Fibroblast of lung (primary cell): ENCODE results near the gene PPP1R1A. TPM values are rescaled to one million over a fixed set of nuclear protein-coding genes. Genes with fewer than 3 reads are reported as not detected.

Source experiments
- DNase-seq, 2 donors: peaks; one replicate each; pipeline versions ENCODE4 v3.0.0 to v3.0.0-alpha.2; 2010; ENCODE audit warnings: low read depth in 2 of 2
- H2AFZ ChIP-seq: 2 replicates; pipeline ENCODE4 v1.5.1; 2012; ENCODE audit warnings: low read length, control low read depth, inconsistent platforms
- H3K27ac ChIP-seq: 2 replicates; pipeline ENCODE4 v1.5.1; 2011; ENCODE audit warnings: low read length, control low read depth; ENCODE audit not compliant: insufficient read depth
- H3K27me3 ChIP-seq: 2 replicates; pipeline ENCODE4 v1.5.1; 2011; ENCODE audit warnings: mild to moderate bottlenecking, low read length; ENCODE audit not compliant: control insufficient read depth, insufficient read depth
- H3K36me3 ChIP-seq: 2 replicates; pipeline ENCODE4 v1.5.1; 2011; ENCODE audit warnings: low read length; ENCODE audit not compliant: control insufficient read depth, insufficient read depth
- H3K4me1 ChIP-seq: 2 replicates; pipeline ENCODE4 v1.5.1; 2011; ENCODE audit warnings: low read length; ENCODE audit not compliant: control insufficient read depth, insufficient read depth; ENCODE audit errors: extremely low read depth
- H3K4me2 ChIP-seq: 2 replicates; pipeline ENCODE4 v1.5.1; 2011; ENCODE audit warnings: low read length, control low read depth; ENCODE audit not compliant: insufficient read depth; ENCODE audit errors: extremely low read depth
- H3K4me3 ChIP-seq, 4 experiments: fragments of 200-600 bp in 1 of 4; sonication (generic) in 1 of 4; replicated peaks in 1 of 4; 2 replicates each; pipeline ENCODE4 v1.5.1; 2011 to 2016; ENCODE audit warnings: low read length in 4 of 4, low read depth in 3 of 4, mild to moderate bottlenecking in 3 of 4, control low read depth in 2 of 4, inconsistent platforms in 1 of 4, mixed read lengths in 1 of 4; ENCODE audit not compliant: insufficient read depth in 1 of 4; ENCODE audit errors: control extremely low read depth in 1 of 4
- H3K79me2 ChIP-seq: 2 replicates; pipeline ENCODE4 v1.5.1; 2012; ENCODE audit warnings: mild to moderate bottlenecking, low read length, inconsistent platforms; ENCODE audit not compliant: control insufficient read depth, insufficient read depth
- H3K9ac ChIP-seq: 2 replicates; pipeline ENCODE4 v1.5.1; 2011; ENCODE audit warnings: mild to moderate bottlenecking, low read length, control low read depth; ENCODE audit not compliant: insufficient read depth
- H3K9me3 ChIP-seq: 2 replicates; pipeline ENCODE4 v1.5.1; 2012; ENCODE audit warnings: low read depth, low read length; ENCODE audit not compliant: control insufficient read depth, insufficient read depth
- H4K20me1 ChIP-seq: 2 replicates; pipeline ENCODE4 v1.5.1; 2011; ENCODE audit warnings: low read length; ENCODE audit not compliant: control insufficient read depth, insufficient read depth; ENCODE audit errors: extremely low read depth
- EZH2 ChIP-seq: IDR thresholded peaks from 2 replicates; pipeline ENCODE4 v1.5.1; 2012; ENCODE audit warnings: low read length, control low read depth, mild to moderate bottlenecking; ENCODE audit errors: missing control alignments
- polyA plus RNA-seq, 2 donors: library from polyadenylated mRNA; depleted of rRNA in 1 of 2; stranded (reverse) in 1 of 2; unstranded in 1 of 2; fragments of >200 nt; gene quantifications; 2 replicates each; pipeline ENCODE4 v1.2.1, GENCODE V29; 2011 to 2012; ENCODE audit warnings: missing spikeins in 1 of 2
- total RNA-seq: library from RNA; depleted of rRNA; stranded (reverse); fragments of >200 nt; gene quantifications from 2 replicates; pipeline ENCODE4 v1.2.1, GENCODE V29; 2014
- TF ChIP-seq, protein P1 (sequence below), 2 donors: IDR thresholded peaks in 1 of 2; conservative IDR thresholded peaks in 1 of 2; 1 replicate in 1 of 2; 2 replicates in 1 of 2; pipeline ENCODE4 v1.5.1; 2011 to 2012; ENCODE audit warnings: low read length in 2 of 2, control low read depth in 1 of 2, inconsistent platforms in 1 of 2, low read depth in 1 of 2, mild to moderate bottlenecking in 1 of 2

PPP1R1A gene
- total and polyA plus RNA-seq, 2 donors (not counting 1 experiment from before 2014, with no cell fraction given), result not detected

DNA sequence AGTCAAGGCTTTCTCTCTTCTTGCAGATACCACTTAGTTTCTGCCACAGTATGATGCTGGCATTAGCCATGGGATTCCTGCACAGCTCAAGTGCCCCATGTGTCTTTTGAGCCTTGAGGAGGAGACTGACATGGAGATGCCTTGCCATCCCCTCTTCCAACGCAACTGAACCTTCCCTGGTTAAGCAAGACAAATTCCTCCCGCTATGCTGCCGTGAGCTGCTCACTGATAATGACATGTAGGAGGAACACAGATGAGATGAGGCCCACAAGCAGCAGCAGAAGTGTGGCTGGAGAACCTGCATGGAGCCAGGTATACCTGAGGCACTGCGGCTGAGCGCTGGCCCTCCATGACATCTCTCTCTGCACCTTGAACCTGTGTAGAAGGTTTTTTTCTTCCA is 15.4 kb upstream of the PPP1R1A start:
- Histone ChIP-seq H3K27ac (no peak overlapping the region), H3K27me3 (no peaks in the 10 kb centered on the region), H3K4me2 (no peak overlapping the region), H3K36me3 (no peaks in the 10 kb centered on the region), H3K4me3 (no peak overlapping the region), H3K4me1 (no peaks in the 10 kb centered on the region), H2AFZ (no peak overlapping the region), H3K9ac (no peak overlapping the region), H3K79me2 (no peaks in the 10 kb centered on the region), H3K9me3 (no peaks in the 10 kb centered on the region), H4K20me1 (no peaks in the 10 kb centered on the region)
- no peak for TF ChIP-seq EZH2
- TF ChIP-seq, protein P1, sequence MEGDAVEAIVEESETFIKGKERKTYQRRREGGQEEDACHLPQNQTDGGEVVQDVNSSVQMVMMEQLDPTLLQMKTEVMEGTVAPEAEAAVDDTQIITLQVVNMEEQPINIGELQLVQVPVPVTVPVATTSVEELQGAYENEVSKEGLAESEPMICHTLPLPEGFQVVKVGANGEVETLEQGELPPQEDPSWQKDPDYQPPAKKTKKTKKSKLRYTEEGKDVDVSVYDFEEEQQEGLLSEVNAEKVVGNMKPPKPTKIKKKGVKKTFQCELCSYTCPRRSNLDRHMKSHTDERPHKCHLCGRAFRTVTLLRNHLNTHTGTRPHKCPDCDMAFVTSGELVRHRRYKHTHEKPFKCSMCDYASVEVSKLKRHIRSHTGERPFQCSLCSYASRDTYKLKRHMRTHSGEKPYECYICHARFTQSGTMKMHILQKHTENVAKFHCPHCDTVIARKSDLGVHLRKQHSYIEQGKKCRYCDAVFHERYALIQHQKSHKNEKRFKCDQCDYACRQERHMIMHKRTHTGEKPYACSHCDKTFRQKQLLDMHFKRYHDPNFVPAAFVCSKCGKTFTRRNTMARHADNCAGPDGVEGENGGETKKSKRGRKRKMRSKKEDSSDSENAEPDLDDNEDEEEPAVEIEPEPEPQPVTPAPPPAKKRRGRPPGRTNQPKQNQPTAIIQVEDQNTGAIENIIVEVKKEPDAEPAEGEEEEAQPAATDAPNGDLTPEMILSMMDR (conservative IDR thresholded peaks at IDR 0.05 in 1 of 2, IDR thresholded peaks at IDR 0.05 in 1 of 2; ENCODE audit: low read depth in 1 of 2, low read length in 2 of 2), result no peak
- DNase-seq, result no peak

GRCh38 chr12:54603173-54603814 is 14.8 kb upstream of the PPP1R1A start:
- Histone ChIP-seq H4K20me1 (no peaks in the 10 kb centered on the region), H2AFZ (no peak overlapping the region), H3K79me2 (no peaks in the 10 kb centered on the region), H3K4me3 (no peak overlapping the region), H3K36me3 (no peaks in the 10 kb centered on the region), H3K9ac (no peak overlapping the region), H3K27me3 (no peaks in the 10 kb centered on the region), H3K4me1 (no peaks in the 10 kb centered on the region), H3K4me2 (no peak overlapping the region), H3K27ac (no peak overlapping the region), H3K9me3 (no peaks in the 10 kb centered on the region)
- peak; percentile 61 to 65 for DNase-seq
- TF ChIP-seq, protein P1 (conservative IDR thresholded peaks at IDR 0.05 in 1 of 2, IDR thresholded peaks at IDR 0.05 in 1 of 2; ENCODE audit: low read depth in 1 of 2, low read length in 2 of 2), result peak; percentile 90 to 96
- TF ChIP-seq EZH2, result no peak

GRCh38 chr12:54602661-54603060 is 14.2 kb upstream of the PPP1R1A start:
- Histone ChIP-seq H3K27me3 (no peaks in the 10 kb centered on the region), H4K20me1 (no peaks in the 10 kb centered on the region), H3K4me3 (no peak overlapping the region), H3K79me2 (no peaks in the 10 kb centered on the region), H3K9ac (no peak overlapping the region), H3K4me2 (no peak overlapping the region), H3K36me3 (no peaks in the 10 kb centered on the region), H3K4me1 (no peaks in the 10 kb centered on the region), H3K27ac (no peak overlapping the region), H2AFZ (no peak overlapping the region), H3K9me3 (no peaks in the 10 kb centered on the region)
- DNase-seq, result no peak
- no peak for TF ChIP-seq EZH2
